Vagina (tissue), 2 donors: ENCODE data around the gene FAM240B.

Experiments used
- CTCF ChIP-seq, 3 experiments: fragments of 450-650 bp in 2 of 3; fragments of 200-600 bp in 1 of 3; sonication (generic) in 1 of 3; IDR thresholded peaks; one replicate each; pipeline ENCODE4 v1.5.1; 2017 to 2019; ENCODE audit warnings: antibody characterized with exemption in 3 of 3, mild to moderate bottlenecking in 2 of 3, moderate library complexity in 2 of 3
- POLR2A ChIP-seq, 2 donors: fragments of 450-650 bp; IDR thresholded peaks; one replicate each; pipeline ENCODE4 v1.6.1; 2017; ENCODE audit warnings: antibody characterized with exemption in 2 of 2, mild to moderate bottlenecking in 2 of 2, moderate library complexity in 2 of 2
- POLR2AphosphoS5 ChIP-seq, 2 donors: sonication (generic); formaldehyde crosslinking; IDR thresholded peaks; one replicate each; pipeline ENCODE4 v1.9.0; 2017; ENCODE audit warnings: antibody characterized with exemption in 2 of 2, mild to moderate bottlenecking in 2 of 2, low read depth in 1 of 2; ENCODE audit not compliant: insufficient read depth in 1 of 2

GRCh38 chr9:38685535-38685934 is 34.4 kb downstream of the FAM240B start:
- TF ChIP-seq CTCF (IDR thresholded peaks at IDR 0.05): no peak
- TF ChIP-seq POLR2A (IDR thresholded peaks at IDR 0.05): no peak
- TF ChIP-seq POLR2AphosphoS5 (IDR thresholded peaks at IDR 0.05; ENCODE audit: insufficient read depth in 1 of 2, low read depth in 1 of 2): no peak
